HEK293 (cell line): ENCODE data around the gene WTIP.

Experiments used
- CTCF ChIA-PET: fragments of 350-600 bp; formaldehyde crosslinking; extraction: SDS; loops from one replicate; lab custom pipeline; 2021; ENCODE audit warnings: antibody characterized with exemption; lab: Yijun Ruan, JAX
- POLR2A ChIA-PET: fragments of 300-600 bp; formaldehyde crosslinking; extraction: SDS; loops from one replicate; lab custom pipeline; 2020; ENCODE audit warnings: antibody characterized with exemption, inconsistent platforms; lab: Yijun Ruan, JAX
- H3K27ac ChIP-seq: fragments of 200-500 bp; sonication (Bioruptor generic); 2 replicates; pipeline ENCODE4 v1.5.1; 2014; ENCODE audit warnings: low read depth, low read length, control low read depth, inconsistent platforms; ENCODE audit errors: extremely low read depth
- H3K36me3 ChIP-seq, 2 experiments: fragments of 200-500 bp in 1 of 2; sonication (Bioruptor generic) in 1 of 2; 1 replicate in 1 of 2; 2 replicates in 1 of 2; pipeline ENCODE4 v1.5.1; 2014 to 2017; ENCODE audit warnings: inconsistent platforms in 2 of 2, low read length in 2 of 2; ENCODE audit not compliant: control insufficient read depth in 2 of 2, insufficient read depth in 1 of 2
- H3K4me1 ChIP-seq: fragments of 200-500 bp; sonication (Bioruptor generic); 2 replicates; pipeline ENCODE4 v1.5.1; 2014; ENCODE audit warnings: mild to moderate bottlenecking, low read length, inconsistent platforms; ENCODE audit not compliant: control insufficient read depth, insufficient read depth
- H3K4me3 ChIP-seq: 2 replicates; pipeline ENCODE4 v1.5.1; 2011; ENCODE audit warnings: low read depth, mild to moderate bottlenecking, control low read depth, low read length, moderate library complexity
- H3K9me3 ChIP-seq: fragments of 200-500 bp; sonication (Bioruptor generic); 2 replicates; pipeline ENCODE4 v1.5.1; 2014; ENCODE audit warnings: low read depth, low read length, inconsistent platforms; ENCODE audit not compliant: control insufficient read depth, insufficient read depth
- AEBP2 ChIP-seq: fragments of 450-650 bp; formaldehyde crosslinking; IDR thresholded peaks from 2 replicates; pipeline ENCODE4 v1.5.1; 2016; ENCODE audit warnings: missing biosample characterization, missing genetic modification characterization, borderline replicate concordance
- EGR2 ChIP-seq: fragments of 450-650 bp; formaldehyde crosslinking; IDR thresholded peaks from 2 replicates; pipeline ENCODE4 v1.5.1; 2016; ENCODE audit warnings: low read depth, missing biosample characterization, missing genetic modification characterization
- HIC1 ChIP-seq: fragments of 450-650 bp; formaldehyde crosslinking; IDR thresholded peaks from 2 replicates; pipeline ENCODE4 v1.5.1; 2016; ENCODE audit warnings: missing biosample characterization, missing genetic modification characterization
- HOXD13 ChIP-seq: sonication (generic); formaldehyde crosslinking; IDR thresholded peaks from 2 replicates; pipeline ENCODE4 v1.8.0; 2022; ENCODE audit warnings: missing genetic modification reagents, borderline replicate concordance
- KLF1 ChIP-seq: fragments of 450-650 bp; formaldehyde crosslinking; IDR thresholded peaks from 2 replicates; pipeline ENCODE4 v1.5.1; 2016; ENCODE audit warnings: missing biosample characterization, missing genetic modification characterization
- MYNN ChIP-seq: fragments of 450-650 bp; formaldehyde crosslinking; IDR thresholded peaks from 2 replicates; pipeline ENCODE4 v1.5.1; 2016; ENCODE audit warnings: missing biosample characterization, missing genetic modification characterization, borderline replicate concordance
- PRDM10 ChIP-seq: fragments of 450-650 bp; formaldehyde crosslinking; IDR thresholded peaks from 2 replicates; pipeline ENCODE4 v1.5.1; 2016; ENCODE audit warnings: missing biosample characterization, missing genetic modification characterization
- TCF7L2 ChIP-seq: IDR thresholded peaks from 2 replicates; pipeline ENCODE4 v1.6.1; 2011; ENCODE audit warnings: low read depth, mild to moderate bottlenecking, inconsistent platforms, low read length, moderate library complexity, borderline replicate concordance
- ZBTB1 ChIP-seq: fragments of 450-650 bp; formaldehyde crosslinking; IDR thresholded peaks from 2 replicates; pipeline ENCODE4 v1.5.1; 2016; ENCODE audit warnings: missing biosample characterization, missing genetic modification characterization
- ZBTB44 ChIP-seq: fragments of 450-650 bp; IDR thresholded peaks from 2 replicates; pipeline ENCODE4 v1.5.1; 2018; ENCODE audit warnings: missing biosample characterization, mild to moderate bottlenecking, missing genetic modification characterization
- ZNF155 ChIP-seq: fragments of 450-650 bp; formaldehyde crosslinking; IDR thresholded peaks from 2 replicates; pipeline ENCODE4 v1.5.1; 2016; ENCODE audit warnings: missing biosample characterization, missing genetic modification characterization
- ZNF157 ChIP-seq: fragments of 450-650 bp; formaldehyde crosslinking; IDR thresholded peaks from 2 replicates; pipeline ENCODE4 v1.5.1; 2016; ENCODE audit warnings: missing biosample characterization, missing genetic modification characterization
- ZNF391 ChIP-seq: fragments of 450-650 bp; formaldehyde crosslinking; IDR thresholded peaks from 2 replicates; pipeline ENCODE4 v1.5.1; 2016; ENCODE audit warnings: low read depth, missing biosample characterization, missing genetic modification characterization, borderline replicate concordance
- ZNF404 ChIP-seq: fragments of 450-650 bp; formaldehyde crosslinking; IDR thresholded peaks from 2 replicates; pipeline ENCODE4 v1.5.1; 2017; ENCODE audit warnings: missing biosample characterization, missing genetic modification characterization
- ZNF48 ChIP-seq: fragments of 450-650 bp; formaldehyde crosslinking; IDR thresholded peaks from 2 replicates; pipeline ENCODE4 v1.5.1; 2016; ENCODE audit warnings: missing biosample characterization, missing genetic modification characterization
- ZNF513 ChIP-seq: fragments of 450-650 bp; IDR thresholded peaks from 2 replicates; pipeline ENCODE4 v1.5.1; 2018; ENCODE audit warnings: missing biosample characterization, missing genetic modification characterization
- ZNF544 ChIP-seq: fragments of 450-650 bp; formaldehyde crosslinking; IDR thresholded peaks from 2 replicates; pipeline ENCODE4 v1.5.0; 2017; ENCODE audit warnings: missing biosample characterization, missing genetic modification characterization
- ZNF548 ChIP-seq: fragments of 450-650 bp; formaldehyde crosslinking; IDR thresholded peaks from 2 replicates; pipeline ENCODE4 v1.5.1; 2016; ENCODE audit warnings: missing biosample characterization, missing genetic modification characterization
- ZNF555 ChIP-seq: fragments of 450-650 bp; formaldehyde crosslinking; conservative IDR thresholded peaks from 2 replicates; pipeline ENCODE4 v1.5.1; 2017; ENCODE audit warnings: missing biosample characterization, mild to moderate bottlenecking, missing genetic modification characterization, inconsistent platforms
- ZNF677 ChIP-seq: fragments of 450-650 bp; IDR thresholded peaks from 2 replicates; pipeline ENCODE4 v1.5.0; 2018; ENCODE audit warnings: missing biosample characterization, mild to moderate bottlenecking, missing genetic modification characterization, moderate library complexity
- TF ChIP-seq, protein P1 (sequence below): fragments of 450-650 bp; formaldehyde crosslinking; IDR thresholded peaks from 2 replicates; pipeline ENCODE4 v1.5.1; 2016; ENCODE audit warnings: missing biosample characterization, missing genetic modification characterization

WTIP gene

GRCh38 chr19:34487651-34488051 lies 6.1 kb downstream of the WTIP start:
- POLR2A ChIA-PET = no interaction called here
- Histone ChIP-seq H3K36me3 (peaks cover 7 to 20% of the 10 kb centered on the region in 2 experiments), H3K4me3 (no peak overlapping the region), H3K4me1 (peaks cover 2% of the 10 kb centered on the region; the same call in 1 of the 2 replicates), H3K27ac (no peak overlapping the region), H3K9me3 (no peaks in the 10 kb centered on the region)
- CTCF ChIA-PET = interaction anchor here (0.7 to 2.1 kb wide), 4 partner anchors 12 to 19 kb away, joined by 3 to 6 read pairs (median 4); no protein-coding TSS in a partner anchor
- TF ChIP-seq ZNF157 (no peak), TCF7L2 (no peak), EGR2 (tag by site-specific recombination) (peak; percentile 64; the same call in 1 of the 2 replicates), ZNF48 (tag by site-specific recombination) (no peak), HIC1 (0 out of 2 replicates have a peak, but pooled peaks have one; percentile 20), KLF1 (0 out of 2 replicates have a peak, but pooled peaks have one; percentile 9)

DNA sequence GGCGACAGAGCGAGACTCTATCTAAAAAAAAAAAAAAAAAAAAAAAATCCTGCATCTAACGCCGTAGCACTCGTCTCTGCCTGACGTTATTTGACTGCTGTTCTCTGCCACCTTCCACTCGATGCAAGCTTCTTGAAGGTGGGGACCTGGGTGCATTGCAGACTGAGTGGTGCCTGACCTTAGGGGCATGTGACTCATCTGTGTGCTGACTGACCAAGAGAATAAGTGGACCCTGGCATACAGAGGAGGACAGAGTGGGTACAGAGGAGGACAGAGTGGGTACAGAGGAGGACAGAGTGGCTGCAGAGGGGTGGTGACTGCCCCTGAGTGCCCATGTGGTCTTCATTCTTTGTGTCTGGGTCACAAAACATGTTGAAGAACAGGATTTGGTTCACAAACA lies 7.6 kb downstream of the WTIP start:
- no peak for TF ChIP-seq ZNF548 (tag by site-specific recombination)
- no peak for TF ChIP-seq ZNF544 (tag by site-specific recombination)
- TF ChIP-seq ZNF404 (tag by site-specific recombination) = no peak
- TF ChIP-seq PRDM10 (tag by site-specific recombination) = no peak
- TF ChIP-seq ZNF513 (tag by site-specific recombination) = no peak
- TF ChIP-seq HOXD13 (CRISPR knock-in tag) = no peak
- no peak for TF ChIP-seq ZNF677 (tag by site-specific recombination)
- no peak for TF ChIP-seq AEBP2 (tag by site-specific recombination)
- no peak for TF ChIP-seq MYNN (tag by site-specific recombination)
- no peak for TF ChIP-seq ZNF155 (tag by site-specific recombination)
- TF ChIP-seq ZBTB1 (tag by site-specific recombination) = no peak
- no peak for TF ChIP-seq ZNF391 (tag by site-specific recombination)
- TF ChIP-seq, protein P1, sequence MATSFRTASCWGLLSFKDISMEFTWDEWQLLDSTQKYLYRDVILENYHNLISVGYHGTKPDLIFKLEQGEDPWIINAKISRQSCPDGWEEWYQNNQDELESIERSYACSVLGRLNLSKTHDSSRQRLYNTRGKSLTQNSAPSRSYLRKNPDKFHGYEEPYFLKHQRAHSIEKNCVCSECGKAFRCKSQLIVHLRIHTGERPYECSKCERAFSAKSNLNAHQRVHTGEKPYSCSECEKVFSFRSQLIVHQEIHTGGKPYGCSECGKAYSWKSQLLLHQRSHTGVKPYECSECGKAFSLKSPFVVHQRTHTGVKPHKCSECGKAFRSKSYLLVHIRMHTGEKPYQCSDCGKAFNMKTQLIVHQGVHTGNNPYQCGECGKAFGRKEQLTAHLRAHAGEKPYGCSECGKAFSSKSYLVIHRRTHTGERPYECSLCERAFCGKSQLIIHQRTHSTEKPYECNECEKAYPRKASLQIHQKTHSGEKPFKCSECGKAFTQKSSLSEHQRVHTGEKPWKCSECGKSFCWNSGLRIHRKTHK (tag by site-specific recombination) = no peak
- no peak for TF ChIP-seq ZBTB44
- no peak for TF ChIP-seq ZNF555
- no peaks in the 10 kb centered on the region for H3K4me1 ChIP-seq
- ChIA-PET POLR2A (interaction anchor here (0.6 to 0.7 kb wide), 3 partner anchors 8 to 33 kb away, joined by 3 to 8 read pairs (median 7); partner anchors contain the start of gene WTIP), CTCF (interaction anchor here (0.6 to 3.2 kb wide), 4 partner anchors 11 to 472 kb away, joined by 4 to 16 read pairs (median 5); no protein-coding TSS in a partner anchor)
- peaks cover 21 to 26% of the 10 kb centered on the region in 2 experiments for H3K36me3 ChIP-seq
- no peak overlapping the region for H3K4me3 ChIP-seq
- H3K27ac ChIP-seq = no peak overlapping the region
- no peaks in the 10 kb centered on the region for H3K9me3 ChIP-seq
